HCT116 (cell line): ENCODE data around the gene XPO4. TPM values are rescaled to one million over a fixed set of nuclear protein-coding genes. Genes with fewer than 3 reads are reported as not detected.

Experiments used
- ATAC-seq: fragments of 200-7000 bp; cut with Tn5 transposase; 2 replicates; pipeline ENCODE4 v1.9.1; 2020; ENCODE audit warnings: mild to moderate bottlenecking, moderate library complexity
- BruUV-seq: library from RNA; stranded (reverse); fragments of 400-500 nt; replicated peaks from 2 replicates; lab custom pipeline; 2021; lab: Mats Ljungman, UMichigan
- CTCF ChIA-PET: fragments of 300-600 bp; sonication (Branson Sonifier 250); formaldehyde crosslinking; loops from one replicate; lab custom pipeline; 2021; ENCODE audit warnings: antibody characterized with exemption; lab: Charles Lee
- POLR2A ChIA-PET: fragments of 300-600, 350-600 bp; sonication (Branson Sonifier 250); formaldehyde crosslinking; loops from one replicate; lab custom pipeline; 2021; ENCODE audit warnings: antibody characterized with exemption; lab: Charles Lee
- RAD21 ChIA-PET, 2 experiments: fragments of 300-600 bp; sonication (Branson Sonifier 250); formaldehyde crosslinking; loops; one replicate each; lab custom pipeline; 2023; ENCODE audit warnings: low total read pairs in 2 of 2; ENCODE audit not compliant: uncharacterized antibody in 2 of 2, unreplicated experiment in 2 of 2, low non-redundant PET in 1 of 2; lab: Charles Lee
- DNase-seq: peaks from one replicate; pipeline ENCODE4 v3.0.0-alpha.2; 2010; ENCODE audit warnings: low read depth, low spot score
- H2AFZ ChIP-seq: fragments of 200-600 bp; shearing (Covaris generic), sonication (generic); 2 replicates; pipeline ENCODE4 v1.6.1; 2017; ENCODE audit warnings: low read depth, mixed run types, mixed read lengths, antibody characterized with exemption, low read length; ENCODE audit not compliant: poor library complexity, severe bottlenecking
- H3K27ac ChIP-seq: 2 replicates; pipeline ENCODE4 v1.5.1; 2012; ENCODE audit warnings: low read depth, low read length
- H3K27me3 ChIP-seq: fragments of 200-600 bp; sonication (generic); 2 replicates; pipeline ENCODE4 v1.6.1; 2016; ENCODE audit warnings: mixed run types, low read length, mixed read lengths; ENCODE audit not compliant: insufficient read depth
- H3K36me3 ChIP-seq, 2 experiments: fragments of 200-500 bp in 1 of 2; fragments of 200-600 bp in 1 of 2; sonication (Bioruptor generic) in 1 of 2; sonication (generic) in 1 of 2; 2 replicates each; pipeline versions ENCODE4 v1.5.1 to v1.6.1; 2014 to 2016; ENCODE audit warnings: low read length in 2 of 2, inconsistent platforms in 1 of 2, mixed read lengths in 1 of 2, mixed run types in 1 of 2; ENCODE audit not compliant: insufficient read depth in 2 of 2, control insufficient read depth in 1 of 2
- H3K4me1 ChIP-seq, 2 experiments: fragments of 200-600 bp in 1 of 2; sonication (generic) in 1 of 2; 2 replicates each; pipeline versions ENCODE4 v1.5.1 to v1.6.1; 2012 to 2017; ENCODE audit warnings: low read length in 2 of 2, inconsistent platforms in 1 of 2, mild to moderate bottlenecking in 1 of 2, mixed read lengths in 1 of 2, mixed run types in 1 of 2, moderate library complexity in 1 of 2; ENCODE audit not compliant: insufficient read depth in 2 of 2, control insufficient read depth in 1 of 2
- H3K4me2 ChIP-seq: fragments of 200-600 bp; sonication (generic); 2 replicates; pipeline ENCODE4 v1.6.1; 2017; ENCODE audit warnings: mixed run types, low read length, mixed read lengths
- H3K4me3 ChIP-seq, 2 experiments: fragments of 200-600 bp in 1 of 2; sonication (generic) in 1 of 2; replicated peaks in 1 of 2; 2 replicates each; pipeline ENCODE4 v1.5.1; 2011 to 2016; ENCODE audit warnings: low read length in 2 of 2, control low read depth in 1 of 2, low read depth in 1 of 2, mild to moderate bottlenecking in 1 of 2, mixed read lengths in 1 of 2, mixed run types in 1 of 2
- H3K79me2 ChIP-seq: fragments of 200-600 bp; sonication (generic); 2 replicates; pipeline ENCODE4 v1.6.1; 2017; ENCODE audit warnings: mild to moderate bottlenecking, mixed run types, low read length, moderate library complexity, mixed read lengths; ENCODE audit not compliant: insufficient read depth
- H3K9ac ChIP-seq: fragments of 200-600 bp; sonication (generic); 2 replicates; pipeline ENCODE4 v1.6.1; 2016; ENCODE audit warnings: low read length, mixed read lengths
- H3K9me2 ChIP-seq: fragments of 200-600 bp; sonication (generic), shearing (Covaris generic); 2 replicates; pipeline ENCODE4 v1.6.1; 2017; ENCODE audit warnings: mixed run types, mild to moderate bottlenecking, moderate library complexity; ENCODE audit not compliant: insufficient read depth
- H3K9me3 ChIP-seq, 2 experiments: fragments of 200-500 bp in 1 of 2; fragments of 200-600 bp in 1 of 2; sonication (Bioruptor generic) in 1 of 2; sonication (generic) in 1 of 2; 2 replicates each; pipeline ENCODE4 v1.6.1; 2014 to 2017; ENCODE audit warnings: low read length in 2 of 2, mixed read lengths in 2 of 2, inconsistent platforms in 1 of 2, low read depth in 1 of 2, mild to moderate bottlenecking in 1 of 2, mixed run types in 1 of 2, moderate library complexity in 1 of 2; ENCODE audit not compliant: control insufficient read depth in 1 of 2, insufficient read depth in 1 of 2
- H4K20me1 ChIP-seq: fragments of 200-600 bp; sonication (generic), shearing (Covaris generic); 2 replicates; pipeline ENCODE4 v1.6.1; 2017; ENCODE audit warnings: mixed run types, mild to moderate bottlenecking, moderate library complexity; ENCODE audit not compliant: insufficient read depth
- CTCF ChIP-seq, 3 experiments: fragments of 200-600 bp in 1 of 3; sonication (generic) in 1 of 3; IDR thresholded peaks in 2 of 3; conservative IDR thresholded peaks in 1 of 3; 2 replicates each; pipeline ENCODE4 v1.5.1; 2012 to 2017; ENCODE audit warnings: low read depth in 2 of 3, low read length in 2 of 3, antibody characterized with exemption in 1 of 3, borderline replicate concordance in 1 of 3, control low read depth in 1 of 3, mild to moderate bottlenecking in 1 of 3, mixed read lengths in 1 of 3, mixed run types in 1 of 3, moderate library complexity in 1 of 3; ENCODE audit not compliant: insufficient read depth in 1 of 3
- EZH2 ChIP-seq: fragments of 200-600 bp; sonication (generic); IDR thresholded peaks from 2 replicates; pipeline ENCODE4 v1.6.1; 2017; ENCODE audit warnings: antibody characterized with exemption, mixed run types
- YY1 ChIP-seq: IDR thresholded peaks from 2 replicates; pipeline ENCODE4 v1.6.1; 2011; ENCODE audit warnings: low read length, low read depth, moderate library complexity, mild to moderate bottlenecking; ENCODE audit not compliant: insufficient replicate concordance; ENCODE audit errors: extremely low read depth
- intact Hi-C: fragments of 100-400 bp; cut with micrococcal nuclease; formaldehyde crosslinking; loops from 2 replicates; pipeline ENCODE4 v1.10.0; 2022
- total RNA-seq: library from RNA; stranded (reverse); gene quantifications from one replicate; pipeline ENCODE4 v1.2.1, GENCODE V29; 2021; ENCODE audit not compliant: unreplicated experiment

The XPO4 gene
- total RNA-seq, 1 experiment from 2014 or later: 29.7 TPM

GRCh38 chr13:20819715-20820114, 82.8 kb downstream of the XPO4 start:
- CTCF ChIA-PET: interaction anchor here (6.4 kb wide), 1 partner anchor 8 kb away, joined by 34 read pairs; no protein-coding TSS in a partner anchor
- Histone ChIP-seq H3K4me2 (no peak overlapping the region), H3K36me3 (peaks cover 0 to 7% of the 10 kb centered on the region in 2 experiments; a peak in 2 of 4 replicates), H3K27ac (no peak overlapping the region), H3K9me2 (no peaks in the 10 kb centered on the region), H3K27me3 (no peaks in the 10 kb centered on the region), H3K79me2 (peaks cover 42% of the 10 kb centered on the region), H3K9me3 (no peaks in the 10 kb centered on the region), H3K9ac (no peak overlapping the region), H2AFZ (no peak overlapping the region), H3K4me3 (no peak overlapping the region), H4K20me1 (peaks cover 3% of the 10 kb centered on the region; the same call in 1 of the 2 replicates), H3K4me1 (no peaks in the 10 kb centered on the region)
- POLR2A ChIA-PET: no interaction called here
- intact Hi-C loops: no loop called here
- no TSS peak for BruUV-seq
- DNase-seq (no peak), ATAC-seq (no peak)
- RAD21 ChIA-PET: no interaction called here
- TF ChIP-seq EZH2: no peak

GRCh38 chr13:20815464-20815863, 87.1 kb downstream of the XPO4 start:
- DNase-seq (no peak), ATAC-seq (no peak)
- H3K36me3 ChIP-seq: peaks cover 0 to 3% of the 10 kb centered on the region in 2 experiments; a peak in 1 of 4 replicates
- H4K20me1 ChIP-seq: no peaks in the 10 kb centered on the region
- POLR2A ChIA-PET: no interaction called here
- RAD21 ChIA-PET: no interaction called here
- H3K9ac ChIP-seq: no peak overlapping the region
- H3K9me2 ChIP-seq: no peaks in the 10 kb centered on the region
- H3K4me3 ChIP-seq: no peak overlapping the region
- H3K4me1 ChIP-seq: peaks cover 0 to 5% of the 10 kb centered on the region in 2 experiments; a peak in 1 of 4 replicates
- no peaks in the 10 kb centered on the region for H3K27me3 ChIP-seq
- TF ChIP-seq YY1: no peak
- no peak for TF ChIP-seq CTCF (IDR thresholded peaks at IDR 0.05 in 2 of 3, conservative IDR thresholded peaks at IDR 0.05 in 1 of 3; ENCODE audit: borderline replicate concordance in 1 of 3, insufficient read depth in 1 of 3, low read depth in 2 of 3, low read length in 2 of 3)
- TF ChIP-seq, all 23 proteins: peak for 0
- BruUV-seq: no TSS peak
- Histone ChIP-seq H3K79me2 (peaks cover 49% of the 10 kb centered on the region), H3K27ac (no peak overlapping the region), H3K9me3 (no peaks in the 10 kb centered on the region), H2AFZ (no peak overlapping the region), H3K4me2 (no peak overlapping the region)
- CTCF ChIA-PET: interaction anchor here (6.4 kb wide), 1 partner anchor 12 kb away, joined by 34 read pairs; no protein-coding TSS in a partner anchor
- intact Hi-C loops: no loop called here
